SJSA1 (cell line): ENCODE results near the gene ROCK1. TPM values are rescaled to one million over a fixed set of nuclear protein-coding genes. Genes with fewer than 3 reads are reported as not detected.
"Not testable (repeated sequence)": the region's sequence is repeated elsewhere in the genome, so short reads cannot be mapped to it uniquely, and the experiment has no call there.

Experiments used
- DNase-seq, 2 experiments: peaks; one replicate each; pipeline ENCODE4 v3.0.0-alpha.2; 2015 to 2020; ENCODE audit warnings: low spot score in 2 of 2, low read depth in 1 of 2
- H3K27ac ChIP-seq: fragments of 250-450 bp; sonication (Bioruptor Pico); 2 replicates; pipeline ENCODE4 v1.5.1; 2020; ENCODE audit warnings: mild to moderate bottlenecking, moderate library complexity
- H3K27me3 ChIP-seq: fragments of 250-450 bp; sonication (Bioruptor Pico); replicated peaks from 2 replicates; pipeline ENCODE4 v1.5.1; 2020; ENCODE audit warnings: mild to moderate bottlenecking, moderate library complexity
- H3K36me3 ChIP-seq: fragments of 250-450 bp; sonication (Bioruptor Pico); 2 replicates; pipeline ENCODE4 v1.5.1; 2020; ENCODE audit warnings: mild to moderate bottlenecking
- H3K4me1 ChIP-seq: fragments of 250-450 bp; sonication (Bioruptor Pico); replicated peaks from 2 replicates; pipeline ENCODE4 v1.6.1; 2021; ENCODE audit warnings: mild to moderate bottlenecking
- H3K4me3 ChIP-seq: fragments of 250-450 bp; sonication (Bioruptor Pico); 2 replicates; pipeline ENCODE4 v1.5.1; 2020; ENCODE audit warnings: mild to moderate bottlenecking
- H3K9me3 ChIP-seq: fragments of 250-450 bp; sonication (Bioruptor Pico); replicated peaks from 2 replicates; pipeline ENCODE4 v1.5.1; 2020; ENCODE audit warnings: mild to moderate bottlenecking
- total RNA-seq: library from RNA; depleted of rRNA; stranded (reverse); fragments of >200 nt; shearing (Covaris generic); gene quantifications from 2 replicates; pipeline ENCODE4 v1.2.3, GENCODE V29; 2014

The ROCK1 gene
- total RNA-seq, 1 experiment from 2014 or later, result 43.0 TPM

GRCh38 chr18:21054252-21054821, 57.3 kb downstream of the ROCK1 start:
- Histone ChIP-seq H3K36me3 (no peaks in the 10 kb centered on the region), H3K27ac (no peak overlapping the region)

DNA sequence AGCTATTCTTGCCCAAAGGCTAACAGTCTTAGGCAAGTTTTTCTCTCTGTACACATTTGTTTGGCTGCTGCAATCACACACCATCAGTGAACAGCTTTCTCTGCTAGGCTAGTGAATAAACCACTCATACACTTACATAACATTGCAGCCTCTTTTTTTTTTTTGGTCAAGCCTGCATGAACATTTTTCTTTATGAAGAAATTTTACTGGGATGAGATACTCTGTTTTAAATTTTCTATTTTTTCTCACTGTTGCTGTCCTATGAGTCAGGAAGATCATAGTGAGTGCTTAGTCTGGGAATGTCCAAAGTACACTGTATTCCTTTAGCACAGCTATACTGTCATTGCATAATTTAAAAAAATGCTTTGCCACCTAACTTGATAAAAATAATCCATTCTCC, 58.5 kb downstream of the ROCK1 start:
- H3K27ac ChIP-seq, result no peak overlapping the region
- H3K27me3 ChIP-seq, result no peaks in the 10 kb centered on the region
- peaks cover under 1% of the 10 kb centered on the region; the same call in 1 of the 2 replicates for H3K36me3 ChIP-seq
- H3K4me1 ChIP-seq, result no peaks in the 10 kb centered on the region; the same call in 1 of the 2 replicates
- no peak for DNase-seq
- no peaks in the 10 kb centered on the region for H3K9me3 ChIP-seq
- H3K4me3 ChIP-seq, result no peak overlapping the region

More at GRCh38 chr18:21054252-21054821, 57.3 kb downstream of the ROCK1 start:
- Histone ChIP-seq H3K4me3 (no peak overlapping the region), H3K27me3 (no peaks in the 10 kb centered on the region), H3K4me1 (no peaks in the 10 kb centered on the region; the same call in 1 of the 2 replicates), H3K9me3 (no peaks in the 10 kb centered on the region)
- no peak for DNase-seq

DNA sequence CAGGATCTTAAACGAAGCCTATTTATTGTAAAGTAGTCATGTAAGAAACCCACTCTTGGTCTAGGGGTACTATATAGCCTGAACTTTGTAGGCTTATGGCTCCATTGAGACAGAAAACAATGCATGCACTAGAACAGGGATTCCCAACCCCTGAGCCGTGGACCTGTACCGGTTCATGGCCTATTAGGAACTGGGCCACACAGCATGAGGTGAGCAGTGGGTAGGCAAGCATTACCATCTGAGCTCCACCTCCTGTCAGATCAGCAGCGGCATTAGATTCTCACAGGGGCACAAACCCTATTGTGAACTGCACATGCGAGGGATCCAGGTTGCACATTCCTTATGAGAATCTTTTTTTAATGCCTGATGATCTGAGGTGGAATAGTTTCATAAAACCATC, 59.2 kb downstream of the ROCK1 start:
- Histone ChIP-seq H3K36me3 (peaks cover 4% of the 10 kb centered on the region; the same call in 1 of the 2 replicates), H3K9me3 (no peaks in the 10 kb centered on the region), H3K4me1 (no peaks in the 10 kb centered on the region; the same call in 1 of the 2 replicates), H3K27ac (no peak overlapping the region), H3K4me3 (no peak overlapping the region), H3K27me3 (no peaks in the 10 kb centered on the region)
- no peak for DNase-seq

GRCh38 chr18:21051620-21052019, 60.0 kb downstream of the ROCK1 start:
- DNase-seq, result no peak
- no peak overlapping the region for H3K4me3 ChIP-seq
- H3K27me3 ChIP-seq, result no peaks in the 10 kb centered on the region
- H3K27ac ChIP-seq, result no peak overlapping the region
- no peaks in the 10 kb centered on the region; the same call in 1 of the 2 replicates for H3K4me1 ChIP-seq
- peaks cover 4% of the 10 kb centered on the region; the same call in 1 of the 2 replicates for H3K36me3 ChIP-seq
- no peaks in the 10 kb centered on the region for H3K9me3 ChIP-seq

DNA sequence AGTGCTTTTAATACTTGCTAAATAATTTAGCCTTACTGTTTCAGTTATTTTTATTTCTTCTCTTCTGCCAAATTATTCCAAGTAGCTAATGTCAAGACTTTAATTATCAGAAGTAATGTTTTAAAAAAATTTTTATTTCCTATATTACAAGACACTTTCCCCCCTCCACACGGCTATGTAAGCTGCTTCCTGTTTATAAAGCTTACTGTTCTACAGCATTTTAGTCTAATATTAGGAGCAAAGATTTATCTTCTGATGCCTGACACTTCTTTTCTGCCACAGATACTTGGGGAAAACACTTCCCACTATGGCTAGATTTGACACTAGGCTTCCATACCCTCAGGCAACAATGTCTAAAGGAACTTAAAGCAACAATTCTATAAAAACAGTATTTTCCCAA, 62.3 kb downstream of the ROCK1 start:
- no peaks in the 10 kb centered on the region for H3K27me3 ChIP-seq
- H3K27ac ChIP-seq, result no peak overlapping the region
- H3K4me3 ChIP-seq, result no peak overlapping the region
- no peak for DNase-seq
- H3K4me1 ChIP-seq, result no peaks in the 10 kb centered on the region; the same call in 1 of the 2 replicates
- peaks cover 11% of the 10 kb centered on the region for H3K36me3 ChIP-seq
- H3K9me3 ChIP-seq, result no peaks in the 10 kb centered on the region

GRCh38 chr18:21047126-21047525, 64.5 kb downstream of the ROCK1 start:
- Histone ChIP-seq H3K27ac (no peak overlapping the region), H3K4me3 (no peak overlapping the region), H3K27me3 (no peaks in the 10 kb centered on the region), H3K36me3 (peaks cover 18% of the 10 kb centered on the region), H3K4me1 (no peaks in the 10 kb centered on the region; the same call in 1 of the 2 replicates), H3K9me3 (no peaks in the 10 kb centered on the region)
- DNase-seq, result no peak

- H3K27me3 ChIP-seq, result no peaks in the 10 kb centered on the region
- peaks cover 34% of the 10 kb centered on the region for H3K36me3 ChIP-seq
- no peak overlapping the region for H3K4me3 ChIP-seq
- H3K9me3 ChIP-seq, result no peaks in the 10 kb centered on the region
- no peak for DNase-seq
- no peaks in the 10 kb centered on the region for H3K4me1 ChIP-seq
- H3K27ac ChIP-seq, result no peak overlapping the region
Observed at GRCh38 chr18:21040466-21040865, 71.1 kb downstream of the ROCK1 start.

- no peak for DNase-seq
- Histone ChIP-seq H3K27me3 (no peaks in the 10 kb centered on the region), H3K36me3 (peaks cover 20% of the 10 kb centered on the region), H3K4me3 (no peak overlapping the region), H3K9me3 (no peaks in the 10 kb centered on the region), H3K4me1 (no peaks in the 10 kb centered on the region), H3K27ac (no peak overlapping the region)
Observed at GRCh38 chr18:21038201-21038600, 73.4 kb downstream of the ROCK1 start.

- Histone ChIP-seq H3K27me3 (no peaks in the 10 kb centered on the region), H3K27ac (no peak overlapping the region), H3K4me1 (no peaks in the 10 kb centered on the region), H3K9me3 (no peaks in the 10 kb centered on the region), H3K4me3 (no peak overlapping the region), H3K36me3 (peaks cover 22% of the 10 kb centered on the region)
- no peak for DNase-seq
Observed at GRCh38 chr18:21031845-21032244, 79.8 kb downstream of the ROCK1 start.

GRCh38 chr18:21018257-21018656, 93.4 kb downstream of the ROCK1 start:
- not testable (repeated sequence) for H3K4me1 ChIP-seq, H3K27me3 ChIP-seq, H3K4me3 ChIP-seq, H3K9me3 ChIP-seq, H3K27ac ChIP-seq, DNase-seq
- peaks cover 39% of the 10 kb centered on the region for H3K36me3 ChIP-seq

DNA sequence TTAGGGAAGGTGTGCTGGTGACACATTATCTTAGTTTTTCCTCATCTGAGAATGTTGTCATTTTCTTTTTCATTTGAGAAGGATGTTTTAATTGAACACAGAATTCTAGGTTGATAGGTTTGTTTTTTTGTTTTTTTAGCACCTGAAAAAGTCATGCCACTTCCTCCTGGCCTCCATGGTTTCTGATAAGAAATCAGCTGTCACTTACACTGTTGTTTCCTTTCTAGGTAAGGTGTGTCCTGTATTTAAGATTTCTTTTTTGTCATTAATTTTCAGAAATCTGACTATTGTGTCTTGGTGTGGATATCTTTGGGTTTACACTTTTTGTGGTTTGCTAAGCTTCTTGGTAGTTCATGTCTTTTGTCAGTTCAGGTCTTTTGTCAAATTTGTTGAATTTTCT, 99.3 kb downstream of the ROCK1 start:
- Histone ChIP-seq H3K4me1 (peaks cover 4% of the 10 kb centered on the region; the same call in 1 of the 2 replicates), H3K4me3 (no peak overlapping the region), H3K9me3 (no peaks in the 10 kb centered on the region), H3K27ac (no peak overlapping the region), H3K27me3 (no peaks in the 10 kb centered on the region), H3K36me3 (peaks cover 59% of the 10 kb centered on the region)
- DNase-seq, result no peak

GRCh38 chr18:21004726-21005125, 106.9 kb downstream of the ROCK1 start:
- no peak overlapping the region for H3K27ac ChIP-seq

GRCh38 chr18:21000667-21001066, 110.9 kb downstream of the ROCK1 start:
- Histone ChIP-seq H3K4me1 (peaks cover 7% of the 10 kb centered on the region; the same call in 1 of the 2 replicates), H3K9me3 (no peaks in the 10 kb centered on the region), H3K36me3 (peaks cover 31% of the 10 kb centered on the region), H3K4me3 (no peak overlapping the region), H3K27me3 (no peaks in the 10 kb centered on the region), H3K27ac (no peak overlapping the region)
- DNase-seq, result peak in 1 of 2 experiments; percentile 6

More at GRCh38 chr18:21004726-21005125, 106.9 kb downstream of the ROCK1 start:
- H3K4me1 ChIP-seq, result peaks cover 7% of the 10 kb centered on the region; the same call in 1 of the 2 replicates
- H3K9me3 ChIP-seq, result no peaks in the 10 kb centered on the region
- H3K36me3 ChIP-seq, result peaks cover 44% of the 10 kb centered on the region
- no peaks in the 10 kb centered on the region for H3K27me3 ChIP-seq
- DNase-seq, result no peak
- H3K4me3 ChIP-seq, result no peak overlapping the region

- Histone ChIP-seq H3K4me3 (no peak overlapping the region), H3K9me3 (no peaks in the 10 kb centered on the region), H3K27me3 (no peaks in the 10 kb centered on the region)
Observed at GRCh38 chr18:20997371-20997770, 114.2 kb downstream of the ROCK1 start.

More at GRCh38 chr18:20997371-20997770, 114.2 kb downstream of the ROCK1 start:
- Histone ChIP-seq H3K4me1 (peaks cover 7% of the 10 kb centered on the region; the same call in 1 of the 2 replicates), H3K27ac (no peak overlapping the region), H3K36me3 (peaks cover 15% of the 10 kb centered on the region)
- DNase-seq, result no peak
